Measurements from ENCODE around the gene MGLL. TPM values are rescaled to one million over a fixed set of nuclear protein-coding genes. Genes with fewer than 3 reads are reported as not detected.

The MGLL gene
- total RNA-seq, 2 experiments from 2014 or later: 19.2 to 21.6 TPM

GRCh38 chr3:127670761-127671522 lies 151.4 kb downstream of the MGLL start:
- Histone ChIP-seq H3K79me2 (ENCODE audit: insufficient read depth, low read depth, low read length) (no peaks in the 10 kb centered on the region), H3K36me3 (ENCODE audit: insufficient read depth, low read length) (peaks cover 3% of the 10 kb centered on the region; the same call in 1 of the 2 replicates), H2AFZ (ENCODE audit: low read length) (no peak overlapping the region), H3K9me2 (ENCODE audit: insufficient read depth, low read length) (no peaks in the 10 kb centered on the region), H3K4me3 (ENCODE audit: low read depth, low read length, poor library complexity, severe bottlenecking) (no peak overlapping the region), H3K9me3 (ENCODE audit: low read length) (no peaks in the 10 kb centered on the region), H3K27ac (ENCODE audit: low read depth, low read length, poor library complexity, severe bottlenecking) (no peak overlapping the region), H4K20me1 (ENCODE audit: insufficient read depth, low read length) (no peaks in the 10 kb centered on the region), H3K4me1 (ENCODE audit: insufficient read depth, low read length, poor library complexity, severe bottlenecking) (peaks cover 24% of the 10 kb centered on the region), H3K4me2 (ENCODE audit: low read length) (no peak overlapping the region)
- ChIA-PET CTCF (ENCODE audit: unreplicated experiment) (no interaction called here), POLR2A (no interaction called here)
- TF ChIP-seq EZH2phosphoT487 (IDR thresholded peaks at IDR 0.05; ENCODE audit: borderline replicate concordance, low read depth, low read length): no peak
- TF ChIP-seq CTCF (conservative IDR thresholded peaks at IDR 0.05; ENCODE audit: low read length): no peak
- intact Hi-C loops (cut with micrococcal nuclease; ENCODE audit: unreplicated experiment): loop anchor here (5.0 kb wide), 1 partner anchor 94 kb away; no protein-coding TSS in a partner anchor
- no peak for DNase-seq (ENCODE audit: low spot score)
- no TSS peak for BruUV-seq (replicated peaks)

- peaks cover 24% of the 10 kb centered on the region for H3K4me1 ChIP-seq (ENCODE audit: insufficient read depth, low read length, poor library complexity, severe bottlenecking)
- ChIA-PET CTCF (ENCODE audit: unreplicated experiment) (no interaction called here), POLR2A (no interaction called here)
- no peak for DNase-seq (ENCODE audit: low spot score)
- no peaks in the 10 kb centered on the region for H4K20me1 ChIP-seq (ENCODE audit: insufficient read depth, low read length)
- peaks cover 10% of the 10 kb centered on the region; the same call in 1 of the 2 replicates for H3K36me3 ChIP-seq (ENCODE audit: insufficient read depth, low read length)
- H3K27ac ChIP-seq (ENCODE audit: low read depth, low read length, poor library complexity, severe bottlenecking): no peak overlapping the region
- no peaks in the 10 kb centered on the region for H3K79me2 ChIP-seq (ENCODE audit: insufficient read depth, low read depth, low read length)
- no peak overlapping the region for H2AFZ ChIP-seq (ENCODE audit: low read length)
- no TSS peak for BruUV-seq (replicated peaks)
- H3K9me3 ChIP-seq (ENCODE audit: low read length): no peaks in the 10 kb centered on the region
- no peaks in the 10 kb centered on the region for H3K9me2 ChIP-seq (ENCODE audit: insufficient read depth, low read length)
- TF ChIP-seq CTCF (conservative IDR thresholded peaks at IDR 0.05; ENCODE audit: low read length) (no peak), EZH2phosphoT487 (IDR thresholded peaks at IDR 0.05; ENCODE audit: borderline replicate concordance, low read depth, low read length) (no peak)
- no peak overlapping the region for H3K4me3 ChIP-seq (ENCODE audit: low read depth, low read length, poor library complexity, severe bottlenecking)
- intact Hi-C loops (cut with micrococcal nuclease; ENCODE audit: unreplicated experiment): loop anchor here (5.0 kb wide), 1 partner anchor 93 kb away; no protein-coding TSS in a partner anchor
- no peak overlapping the region for H3K4me2 ChIP-seq (ENCODE audit: low read length)
Measured at GRCh38 chr3:127670229-127670559, 152.1 kb downstream of the MGLL start.

- TF ChIP-seq CTCF (conservative IDR thresholded peaks at IDR 0.05; ENCODE audit: low read length) (no peak), EZH2phosphoT487 (IDR thresholded peaks at IDR 0.05; ENCODE audit: borderline replicate concordance, low read depth, low read length) (no peak)
- POLR2A ChIA-PET: no interaction called here
- peaks cover 24% of the 10 kb centered on the region for H3K4me1 ChIP-seq (ENCODE audit: insufficient read depth, low read length, poor library complexity, severe bottlenecking)
- intact Hi-C loops (cut with micrococcal nuclease; ENCODE audit: unreplicated experiment): loop anchor here (5.0 kb wide), 1 partner anchor 92 kb away; no protein-coding TSS in a partner anchor
- H4K20me1 ChIP-seq (ENCODE audit: insufficient read depth, low read length): no peaks in the 10 kb centered on the region
- H3K27ac ChIP-seq (ENCODE audit: low read depth, low read length, poor library complexity, severe bottlenecking): no peak overlapping the region
- H3K4me2 ChIP-seq (ENCODE audit: low read length): no peak overlapping the region
- no peak overlapping the region for H2AFZ ChIP-seq (ENCODE audit: low read length)
- peaks cover 10% of the 10 kb centered on the region; the same call in 1 of the 2 replicates for H3K36me3 ChIP-seq (ENCODE audit: insufficient read depth, low read length)
- no TSS peak for BruUV-seq (replicated peaks)
- H3K9me3 ChIP-seq (ENCODE audit: low read length): no peaks in the 10 kb centered on the region
- H3K79me2 ChIP-seq (ENCODE audit: insufficient read depth, low read depth, low read length): no peaks in the 10 kb centered on the region
- no peak overlapping the region for H3K4me3 ChIP-seq (ENCODE audit: low read depth, low read length, poor library complexity, severe bottlenecking)
- no peaks in the 10 kb centered on the region for H3K9me2 ChIP-seq (ENCODE audit: insufficient read depth, low read length)
- CTCF ChIA-PET (ENCODE audit: unreplicated experiment): no interaction called here
- no peak for DNase-seq (ENCODE audit: low spot score)
Measured at GRCh38 chr3:127669541-127670228, 152.6 kb downstream of the MGLL start.

Measured in OCI-LY7 (cell line).